Aorta (tissue), 5 donors: Measurements from ENCODE around the gene SNAI3. TPM values are rescaled to one million over a fixed set of nuclear protein-coding genes. Genes with fewer than 3 reads are reported as not detected.

Experiments used
- ATAC-seq: fragments of 200-7000 bp; cut with Tn5 transposase; one replicate; pipeline ENCODE4 v1.9.1; 2022; ENCODE audit warnings: moderate library complexity; ENCODE audit not compliant: low FRiP score
- DNase-seq, 2 donors: peaks; one replicate each; pipeline ENCODE4 v3.0.0-alpha.2; 2020
- H3K27ac ChIP-seq, 2 donors: one replicate each; pipeline ENCODE4 v1.5.1; 2013; ENCODE audit warnings: low read length in 2 of 2, mild to moderate bottlenecking in 2 of 2, moderate library complexity in 2 of 2, control low read depth in 1 of 2, inconsistent platforms in 1 of 2, low read depth in 1 of 2
- H3K27me3 ChIP-seq, 2 donors: one replicate each; pipeline ENCODE4 v1.6.1; 2013; ENCODE audit warnings: control low read depth in 1 of 2, low read length in 1 of 2, mild to moderate bottlenecking in 1 of 2, moderate library complexity in 1 of 2; ENCODE audit not compliant: insufficient read depth in 2 of 2, control insufficient read depth in 1 of 2
- H3K36me3 ChIP-seq, 2 donors: one replicate each; pipeline ENCODE4 v1.6.1; 2013; ENCODE audit warnings: control low read depth in 1 of 2, low read length in 1 of 2, mild to moderate bottlenecking in 1 of 2; ENCODE audit not compliant: insufficient read depth in 2 of 2, control insufficient read depth in 1 of 2
- H3K4me1 ChIP-seq, 2 donors: one replicate each; pipeline ENCODE4 v1.6.1; 2013; ENCODE audit warnings: low read length in 2 of 2, control low read depth in 1 of 2, mild to moderate bottlenecking in 1 of 2, moderate library complexity in 1 of 2; ENCODE audit not compliant: insufficient read depth in 2 of 2, control insufficient read depth in 1 of 2
- H3K4me3 ChIP-seq, 2 donors: one replicate each; pipeline ENCODE4 v1.5.1; 2013; ENCODE audit warnings: low read length in 2 of 2, control low read depth in 1 of 2, mild to moderate bottlenecking in 1 of 2
- H3K9me3 ChIP-seq: one replicate; pipeline ENCODE4 v1.6.1; 2013; ENCODE audit warnings: mild to moderate bottlenecking, low read length; ENCODE audit not compliant: control insufficient read depth
- WGBS, 2 donors: extraction: QIAGEN DNeasy Blood & Tissue Kit; methylation state at CpG; one replicate each; pipeline ENCODE4 v1.1.7; 2013; 5-methylcytosine and 5-hydroxymethylcytosine counted together
- intact Hi-C, 2 donors: fragments of 100-400 bp; cut with DNase I; formaldehyde crosslinking; loops; one replicate each; pipeline versions ENCODE4 v1.14.2 to v1.15.0; 2022
- polyA plus RNA-seq, 2 donors: library from polyadenylated mRNA; stranded (reverse); fragments of 200-250 nt; gene quantifications; one replicate each; pipeline ENCODE4 v1.2.3, GENCODE V29; 2013
- total RNA-seq, 2 donors: library from RNA; stranded (reverse); fragmentation: NEBNext Ultra II Directional; extraction: Animal tissue kit (Norgen Biotek cat#: 25700); gene quantifications; one replicate each; pipeline ENCODE4 v1.2.1, GENCODE V29; 2021
- donor health status: healthy with polysubstance abuse.
- donor health status: Bipolar disorder and iron deficiency.
- donor health status: DM: no; HTN: no; CAD: no.
- donor health status: DM: no; HTN: no; CAD: no.
- donor health status: DM: yes; HTN: yes; CAD: no.

Gene SNAI3
- total and polyA plus RNA-seq, 4 donors = 0.27 to 1.6 (median 0.71) TPM; not detected in 1

GRCh38 chr16:88697831-88698615 lies 11.7 kb upstream of the SNAI3 start:
- H3K27me3 ChIP-seq = no peaks in the 10 kb centered on the region
- ATAC-seq (no peak), DNase-seq (no peak)
- H3K4me3 ChIP-seq = no peak overlapping the region
- intact Hi-C loops = no loop called here
- no peaks in the 10 kb centered on the region for H3K4me1 ChIP-seq
- no peak overlapping the region for H3K27ac ChIP-seq
- 88 to 91% methylated on average over 34 to 37 of the region's 37 CpGs for WGBS, 2 donors
- no peaks in the 10 kb centered on the region for H3K36me3 ChIP-seq
- no peaks in the 10 kb centered on the region for H3K9me3 ChIP-seq

- Histone ChIP-seq H3K36me3 (no peaks in the 10 kb centered on the region), H3K4me1 (no peaks in the 10 kb centered on the region), H3K9me3 (no peaks in the 10 kb centered on the region), H3K27me3 (no peaks in the 10 kb centered on the region), H3K4me3 (no peak overlapping the region), H3K27ac (no peak overlapping the region)
- DNase-seq (no peak), ATAC-seq (no peak)
- intact Hi-C loops = no loop called here
- WGBS, 2 donors = 93% methylated on average over 47 of the region's 47 CpGs
Observed at GRCh38 chr16:88697116-88697830, 11.0 kb upstream of the SNAI3 start.

- H3K36me3 ChIP-seq = no peaks in the 10 kb centered on the region
- intact Hi-C loops = no loop called here
- DNase-seq = no peak
- no peak overlapping the region for H3K4me3 ChIP-seq
- no peak overlapping the region for H3K27ac ChIP-seq
- H3K27me3 ChIP-seq = no peaks in the 10 kb centered on the region
- no peak for ATAC-seq
- H3K4me1 ChIP-seq = no peaks in the 10 kb centered on the region
- no peaks in the 10 kb centered on the region for H3K9me3 ChIP-seq
- 84 to 88% methylated on average over 13 to 14 of the region's 14 CpGs for WGBS, 2 donors
Observed at GRCh38 chr16:88696441-88696840, 10.1 kb upstream of the SNAI3 start.

GRCh38 chr16:88695753-88696152 lies 9.4 kb upstream of the SNAI3 start:
- intact Hi-C loops = no loop called here
- H3K4me1 ChIP-seq = no peaks in the 10 kb centered on the region
- DNase-seq (no peak), ATAC-seq (no peak)
- no peak overlapping the region for H3K4me3 ChIP-seq
- H3K27ac ChIP-seq = no peak overlapping the region
- no peaks in the 10 kb centered on the region for H3K36me3 ChIP-seq
- no peaks in the 10 kb centered on the region for H3K9me3 ChIP-seq
- 91 to 96% methylated on average over 7 of the region's 7 CpGs for WGBS, 2 donors
- no peaks in the 10 kb centered on the region for H3K27me3 ChIP-seq

- Histone ChIP-seq H3K9me3 (no peaks in the 10 kb centered on the region), H3K4me3 (no peak overlapping the region), H3K36me3 (no peaks in the 10 kb centered on the region), H3K4me1 (no peaks in the 10 kb centered on the region), H3K27ac (no peak overlapping the region), H3K27me3 (no peaks in the 10 kb centered on the region)
- DNase-seq (no peak), ATAC-seq (no peak)
- intact Hi-C loops = no loop called here
- WGBS, 2 donors = 73 to 77% methylated on average over 15 of the region's 15 CpGs
Observed at GRCh38 chr16:88695218-88695617, 8.9 kb upstream of the SNAI3 start.

GRCh38 chr16:88694221-88695087 lies 8.1 kb upstream of the SNAI3 start:
- intact Hi-C loops = no loop called here
- Histone ChIP-seq H3K36me3 (no peaks in the 10 kb centered on the region), H3K4me3 (no peak overlapping the region), H3K4me1 (no peaks in the 10 kb centered on the region), H3K9me3 (no peaks in the 10 kb centered on the region), H3K27me3 (no peaks in the 10 kb centered on the region), H3K27ac (no peak overlapping the region)
- 88% methylated on average over 33 to 37 of the region's 37 CpGs for WGBS, 2 donors
- DNase-seq = no peak
- ATAC-seq = no peak

GRCh38 chr16:88693420-88694177 lies 7.3 kb upstream of the SNAI3 start:
- Histone ChIP-seq H3K4me3 (no peak overlapping the region), H3K27ac (no peak overlapping the region), H3K4me1 (no peaks in the 10 kb centered on the region), H3K36me3 (no peaks in the 10 kb centered on the region), H3K9me3 (no peaks in the 10 kb centered on the region), H3K27me3 (no peaks in the 10 kb centered on the region)
- intact Hi-C loops = no loop called here
- DNase-seq (no peak), ATAC-seq (no peak)
- 90 to 91% methylated on average over 39 of the region's 39 CpGs for WGBS, 2 donors

- H3K4me1 ChIP-seq = no peaks in the 10 kb centered on the region
- H3K27me3 ChIP-seq = no peaks in the 10 kb centered on the region
- WGBS, 2 donors = 65 to 91% methylated on average over 10 of the region's 10 CpGs
- no peaks in the 10 kb centered on the region for H3K36me3 ChIP-seq
- DNase-seq (no peak), ATAC-seq (no peak)
- H3K27ac ChIP-seq = no peak overlapping the region
- H3K9me3 ChIP-seq = no peaks in the 10 kb centered on the region
- intact Hi-C loops = no loop called here
- H3K4me3 ChIP-seq = no peak overlapping the region
Observed at GRCh38 chr16:88692861-88693260, 6.6 kb upstream of the SNAI3 start.
